Breast epithelium (tissue), 4 donors: Measurements from ENCODE around the gene STOML1. TPM values are rescaled to one million over a fixed set of nuclear protein-coding genes. Genes with fewer than 3 reads are reported as not detected.

Source experiments
- DNase-seq, 2 donors: peaks; one replicate each; pipeline ENCODE4 v3.0.0-alpha.2; 2019; ENCODE audit warnings: low spot score in 2 of 2
- H3K27ac ChIP-seq, 2 donors: fragments of 200-600 bp; sonication (generic) in 1 of 2; one replicate each; pipeline ENCODE4 v1.5.1; 2016 to 2019; ENCODE audit warnings: mild to moderate bottlenecking in 1 of 2
- H3K27me3 ChIP-seq, 2 donors: fragments of 200-600 bp; sonication (generic) in 1 of 2; one replicate each; pipeline versions ENCODE4 v1.5.1 to v1.6.0; 2017 to 2019; ENCODE audit warnings: control low read depth in 1 of 2, mild to moderate bottlenecking in 1 of 2
- H3K36me3 ChIP-seq: fragments of 200-600 bp; one replicate; pipeline ENCODE4 v1.5.1; 2019
- H3K4me1 ChIP-seq, 2 donors: fragments of 200-600 bp; sonication (generic); one replicate each; pipeline ENCODE4 v1.5.1; 2016 to 2019; ENCODE audit warnings: control low read depth in 1 of 2
- H3K4me3 ChIP-seq, 3 donors: fragments of 200-600 bp; sonication (generic); 1 replicate in 2 of 3; 2 replicates in 1 of 3; pipeline ENCODE4 v1.5.1; 2016 to 2019; ENCODE audit warnings: mild to moderate bottlenecking in 3 of 3, moderate library complexity in 2 of 3
- H3K9me3 ChIP-seq, 2 donors: fragments of 200-600 bp; sonication (generic) in 1 of 2; one replicate each; pipeline ENCODE4 v1.5.1; 2016 to 2019; ENCODE audit warnings: control low read depth in 1 of 2
- CTCF ChIP-seq, 3 donors: fragments of 450-650 bp; IDR thresholded peaks; one replicate each; pipeline ENCODE4 v1.5.1; 2016 to 2017; ENCODE audit warnings: antibody characterized with exemption in 3 of 3, mild to moderate bottlenecking in 3 of 3, moderate library complexity in 3 of 3
- POLR2A ChIP-seq: fragments of 450-650 bp; IDR thresholded peaks from one replicate; pipeline ENCODE4 v1.6.1; 2016; ENCODE audit warnings: antibody characterized with exemption, mild to moderate bottlenecking, moderate library complexity
- POLR2AphosphoS5 ChIP-seq, 3 donors: sonication (generic); formaldehyde crosslinking; IDR thresholded peaks; one replicate each; pipeline ENCODE4 v1.6.1; 2017; ENCODE audit warnings: antibody characterized with exemption in 3 of 3
- intact Hi-C: fragments of 100-400 bp; cut with DNase I; formaldehyde crosslinking; loops from one replicate; pipeline ENCODE4 v1.15.1; 2023; ENCODE audit warnings: low total_unique reads
- total RNA-seq, 3 donors: library from RNA; depleted of rRNA; stranded (reverse); fragments of >200 nt; gene quantifications; one replicate each; pipeline ENCODE4 v1.1.0, GENCODE V29; 2016

Gene STOML1
- total RNA-seq, 3 donors from 2014 or later = 8.5 to 10.7 (median 9.7) TPM

GRCh38 chr15:73931441-73931840 is 60.7 kb downstream of the STOML1 start:
- Histone ChIP-seq H3K4me1 (peaks cover 5 to 6% of the 10 kb centered on the region in 2 donors), H3K27me3 (no peaks in the 10 kb centered on the region), H3K27ac (no peak overlapping the region), H3K36me3 (no peaks in the 10 kb centered on the region), H3K9me3 (no peaks in the 10 kb centered on the region), H3K4me3 (no peak overlapping the region)
- no peak for DNase-seq
- TF ChIP-seq CTCF (IDR thresholded peaks at IDR 0.05) (no peak), POLR2AphosphoS5 (IDR thresholded peaks at IDR 0.05) (no peak), POLR2A (no peak)
- intact Hi-C loops = no loop called here

- Histone ChIP-seq H3K27ac (peak overlapping the region; percentile 30 to 72), H3K9me3 (no peaks in the 10 kb centered on the region), H3K4me3 (no peak overlapping the region), H3K4me1 (peaks cover 5 to 6% of the 10 kb centered on the region in 2 donors), H3K36me3 (no peaks in the 10 kb centered on the region), H3K27me3 (no peaks in the 10 kb centered on the region)
- TF ChIP-seq POLR2AphosphoS5 (IDR thresholded peaks at IDR 0.05) = no peak
- no peak for TF ChIP-seq CTCF (IDR thresholded peaks at IDR 0.05)
- TF ChIP-seq POLR2A = no peak
- DNase-seq = no peak
- intact Hi-C loops = no loop called here
Measured at GRCh38 chr15:73930790-73931281, 61.3 kb downstream of the STOML1 start.

DNA sequence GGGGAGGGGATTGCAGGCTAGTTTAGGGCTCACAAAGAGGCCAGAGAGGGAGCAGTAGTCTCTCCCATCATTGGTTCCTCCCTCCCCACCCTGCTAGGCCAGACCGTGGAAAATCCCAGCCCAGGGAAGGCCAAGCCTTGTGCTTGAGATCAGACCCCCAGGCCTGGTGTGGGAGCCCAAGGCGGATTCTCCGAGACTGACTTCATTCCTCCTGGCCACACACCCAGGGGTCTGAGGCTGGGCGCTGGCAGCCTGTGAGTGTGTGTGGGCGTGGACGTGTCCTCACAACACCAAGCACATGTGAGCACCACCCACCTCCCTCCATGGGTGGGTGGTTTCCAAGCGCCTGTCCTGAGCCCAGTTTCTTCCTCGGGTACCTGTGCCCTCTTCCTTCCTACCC is 61.7 kb downstream of the STOML1 start:
- intact Hi-C loops = no loop called here
- H3K4me1 ChIP-seq = peaks cover 5 to 6% of the 10 kb centered on the region in 2 donors
- no peaks in the 10 kb centered on the region for H3K27me3 ChIP-seq
- TF ChIP-seq CTCF (IDR thresholded peaks at IDR 0.05) (no peak), POLR2A (no peak), POLR2AphosphoS5 (IDR thresholded peaks at IDR 0.05) (no peak)
- no peak overlapping the region for H3K4me3 ChIP-seq
- no peak for DNase-seq
- H3K27ac ChIP-seq = peak overlapping the region; percentile 30 to 72
- H3K9me3 ChIP-seq = no peaks in the 10 kb centered on the region
- H3K36me3 ChIP-seq = no peaks in the 10 kb centered on the region

DNA sequence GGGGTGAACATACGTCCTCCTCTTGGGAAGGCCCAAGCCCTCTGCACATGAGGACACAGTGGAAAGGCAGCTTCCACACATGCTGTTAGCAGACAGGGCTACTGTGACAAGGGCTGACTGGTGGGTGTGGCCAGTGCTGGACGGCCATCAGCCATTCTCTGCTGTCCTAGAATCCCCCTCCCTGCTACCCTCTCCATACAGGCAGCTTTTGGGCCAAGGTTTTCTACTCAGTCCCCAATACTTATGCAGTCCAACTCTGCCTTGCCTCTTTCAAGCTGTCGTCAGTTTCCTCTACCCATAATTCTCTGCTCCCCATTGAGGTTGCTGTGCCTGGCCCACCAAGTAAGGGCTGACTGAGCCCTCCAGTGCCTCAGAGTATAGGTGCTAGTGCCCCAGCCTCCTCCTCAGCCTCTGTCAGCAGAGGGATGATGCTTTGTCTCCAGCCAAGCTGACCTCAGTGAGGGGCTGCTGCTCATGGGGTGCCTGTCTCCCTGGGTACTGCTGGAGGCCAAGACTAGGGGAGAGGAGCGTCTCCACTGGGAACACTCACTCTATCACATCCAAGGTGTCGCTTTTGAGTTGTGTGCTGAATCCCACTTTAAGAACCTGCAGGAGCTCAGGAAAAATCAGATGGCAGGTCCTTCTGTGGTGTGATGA is 63.0 kb downstream of the STOML1 start:
- Histone ChIP-seq H3K36me3 (no peaks in the 10 kb centered on the region), H3K9me3 (no peaks in the 10 kb centered on the region), H3K27me3 (no peaks in the 10 kb centered on the region), H3K4me3 (no peak overlapping the region), H3K4me1 (peaks cover 12 to 16% of the 10 kb centered on the region in 2 donors), H3K27ac (peak overlapping the region in 1 of 2 donors; percentile 2)
- intact Hi-C loops = no loop called here
- TF ChIP-seq POLR2A (no peak), CTCF (IDR thresholded peaks at IDR 0.05) (no peak), POLR2AphosphoS5 (IDR thresholded peaks at IDR 0.05) (no peak)
- no peak for DNase-seq

Other genes starting within 250 kb of the STOML1 start
- gene INSYN1, start 238.9 kb downstream of the STOML1 start, total RNA-seq = 1 to 10 TPM; 1.9 to 8.3 (median 2.0) TPM
- gene TBC1D21, start 118.7 kb downstream of the STOML1 start, total RNA-seq = not detected
- gene LOXL1, start 65.8 kb downstream of the STOML1 start, total RNA-seq = 10 to 100 TPM in 2 of 3 donors, 1 to 10 TPM in 1; 5.6 to 11.3 (median 10.8) TPM
- 100 to 1,000 TPM in 1 of 3 donors, 10 to 100 TPM in 2; 37.8 to 103 (median 49.8) TPM for gene PML, start 2.4 kb upstream of the STOML1 start, total RNA-seq
- 1 to 10 TPM in 1 of 3 donors, not detected in 2; 1.0 TPM for gene GOLGA6A, start 90.3 kb upstream of the STOML1 start, total RNA-seq
- gene ISLR2, start 138.3 kb upstream of the STOML1 start, total RNA-seq = under 1 TPM in 2 of 3 donors, not detected in 1; 0.48 to 0.88 TPM
- gene ISLR, start 181.4 kb upstream of the STOML1 start, total RNA-seq = 10 to 100 TPM; 49.2 to 88.0 (median 71.8) TPM
- gene STRA6, start 210.5 kb upstream of the STOML1 start, total RNA-seq = 1 to 10 TPM in 1 of 3 donors, under 1 TPM in 1, not detected in 1; 0.98 to 1.0 TPM
- under 1 TPM in 1 of 3 donors, not detected in 2; 0.33 TPM for gene CCDC33, start 244.0 kb upstream of the STOML1 start, total RNA-seq